ENCODE measurements around the gene AUH.
A peak's percentile ranks its signal among the peaks of the same experiment; 100 is the strongest.

Gene AUH

GRCh38 chr9:91407580-91408318 lies 46.0 kb upstream of the AUH start:
- no peak for DNase-seq (ENCODE audit: low read depth in 1 of 2, low spot score in 1 of 2)
- Histone ChIP-seq H3K4me3 (replicated peaks; ENCODE audit: insufficient read depth, low read length) (no peak overlapping the region), H3K27me3 (ENCODE audit: insufficient read depth, poor library complexity, severe bottlenecking) (no peaks in the 10 kb centered on the region), H3K27ac (replicated peaks) (no peak overlapping the region)
- TF ChIP-seq POLR2AphosphoS5 (IDR thresholded peaks at IDR 0.05; ENCODE audit: low read depth), result no peak
- no peak for TF ChIP-seq REST (IDR thresholded peaks at IDR 0.05; ENCODE audit: insufficient replicate concordance, low read depth)
- no peak for TF ChIP-seq SPI1 (IDR thresholded peaks at IDR 0.05; ENCODE audit: borderline replicate concordance, low read depth)
- no peak for TF ChIP-seq GABPA (IDR thresholded peaks at IDR 0.05; ENCODE audit: low read depth)
- TF ChIP-seq CTCF (IDR thresholded peaks at IDR 0.05; ENCODE audit: insufficient read depth, low read length), result no peak

- TF ChIP-seq SPI1 (IDR thresholded peaks at IDR 0.05; ENCODE audit: borderline replicate concordance, low read depth), result peak; percentile 10; the same call in 1 of the 2 replicates
- TF ChIP-seq GABPA (IDR thresholded peaks at IDR 0.05; ENCODE audit: low read depth), result no peak
- H3K27ac ChIP-seq (replicated peaks), result no peak overlapping the region
- DNase-seq (ENCODE audit: low read depth in 1 of 2, low spot score in 1 of 2), result no peak
- H3K27me3 ChIP-seq (ENCODE audit: insufficient read depth, poor library complexity, severe bottlenecking), result no peaks in the 10 kb centered on the region
- no peak overlapping the region for H3K4me3 ChIP-seq (replicated peaks; ENCODE audit: insufficient read depth, low read length)
These were observed 43.8 kb upstream of the AUH start for GRCh38 chr9:91405343-91406077.

DNA sequence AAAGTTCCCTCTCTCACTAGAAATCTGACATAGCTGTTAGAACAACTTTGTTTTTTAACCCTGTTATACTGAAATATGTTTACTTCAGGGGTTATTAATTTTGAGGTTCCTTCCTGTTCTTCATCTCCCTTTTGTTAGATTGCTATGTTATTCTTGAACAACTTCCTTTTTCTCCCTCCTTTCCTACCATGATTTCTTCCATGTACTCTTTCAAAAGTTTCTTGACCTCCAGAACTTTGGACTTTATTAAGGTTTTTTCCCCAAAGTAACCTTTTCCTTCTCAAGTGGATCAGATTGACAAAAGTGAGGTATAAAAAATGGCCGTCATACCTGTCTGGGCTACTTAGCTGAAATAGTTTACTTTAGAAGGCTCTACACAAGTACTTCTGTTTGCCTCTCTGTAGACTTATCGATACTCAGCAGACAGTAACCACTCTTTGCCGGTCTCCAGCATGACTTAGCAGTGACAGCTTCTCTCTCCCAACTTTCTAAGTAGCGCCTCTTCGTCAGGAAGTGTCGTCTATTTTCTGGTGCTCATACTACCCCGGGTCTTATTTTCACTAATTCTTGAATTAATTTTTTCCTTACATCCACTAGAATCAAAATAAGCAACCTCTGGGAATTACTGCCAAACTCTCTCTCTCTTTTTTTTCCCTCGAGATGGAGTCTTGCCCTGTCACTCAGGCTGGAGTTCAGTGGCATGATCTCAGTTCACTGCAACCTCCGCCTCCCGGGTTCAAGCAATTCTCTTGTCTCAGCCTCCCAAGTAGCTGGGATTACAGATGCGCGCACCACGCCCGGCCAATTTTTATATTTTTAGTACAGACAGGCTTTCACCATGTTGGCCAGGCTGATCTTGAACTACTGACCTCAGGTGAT lies 42.2 kb upstream of the AUH start:
- TF ChIP-seq CTCF (IDR thresholded peaks at IDR 0.05; ENCODE audit: insufficient read depth, low read length), result no peak
- TF ChIP-seq SPI1 (IDR thresholded peaks at IDR 0.05; ENCODE audit: borderline replicate concordance, low read depth), result peak; percentile 82
- no peak overlapping the region for H3K4me3 ChIP-seq (replicated peaks; ENCODE audit: insufficient read depth, low read length)
- no peaks in the 10 kb centered on the region for H3K27me3 ChIP-seq (ENCODE audit: insufficient read depth, poor library complexity, severe bottlenecking)
- H3K27ac ChIP-seq (replicated peaks), result peak overlapping the region; percentile 22
- no peak for DNase-seq (ENCODE audit: low read depth in 1 of 2, low spot score in 1 of 2)

DNA sequence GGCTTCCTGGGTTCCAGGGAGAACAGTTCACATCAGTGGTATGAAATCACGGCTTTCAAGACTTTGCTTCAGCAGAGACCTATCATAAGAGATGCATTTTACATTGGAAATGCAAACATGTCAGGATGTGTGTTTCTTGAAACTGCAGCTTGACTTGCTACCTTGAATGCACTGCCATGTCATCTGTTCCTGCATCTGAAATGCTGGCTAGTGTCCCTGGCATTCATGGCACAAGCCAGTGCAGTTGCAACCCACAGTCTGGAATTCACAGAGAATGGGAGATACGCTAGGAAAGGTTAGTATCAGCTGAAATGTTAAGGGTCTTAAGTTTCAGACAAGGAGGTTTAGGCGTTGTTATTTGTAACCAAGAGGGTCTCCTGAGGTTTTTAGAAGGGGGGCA lies 37.2 kb upstream of the AUH start:
- no peaks in the 10 kb centered on the region for H3K27me3 ChIP-seq (ENCODE audit: insufficient read depth, poor library complexity, severe bottlenecking)
- H3K27ac ChIP-seq (replicated peaks), result no peak overlapping the region
- TF ChIP-seq SPI1 (IDR thresholded peaks at IDR 0.05; ENCODE audit: borderline replicate concordance, low read depth) (no peak), REST (IDR thresholded peaks at IDR 0.05; ENCODE audit: insufficient replicate concordance, low read depth) (no peak), CTCF (IDR thresholded peaks at IDR 0.05; ENCODE audit: insufficient read depth, low read length) (no peak), POLR2AphosphoS5 (IDR thresholded peaks at IDR 0.05; ENCODE audit: low read depth) (no peak), GABPA (IDR thresholded peaks at IDR 0.05; ENCODE audit: low read depth) (no peak)
- no peak for DNase-seq (ENCODE audit: low read depth in 1 of 2, low spot score in 1 of 2)
- no peak overlapping the region for H3K4me3 ChIP-seq (replicated peaks; ENCODE audit: insufficient read depth, low read length)
